ENCODE data around the gene HSD17B10. TPM values are rescaled to one million over a fixed set of nuclear protein-coding genes. Genes with fewer than 3 reads are reported as not detected.

HSD17B10 gene
- total RNA-seq, 1 experiment from 2014 or later = 108 TPM

DNA sequence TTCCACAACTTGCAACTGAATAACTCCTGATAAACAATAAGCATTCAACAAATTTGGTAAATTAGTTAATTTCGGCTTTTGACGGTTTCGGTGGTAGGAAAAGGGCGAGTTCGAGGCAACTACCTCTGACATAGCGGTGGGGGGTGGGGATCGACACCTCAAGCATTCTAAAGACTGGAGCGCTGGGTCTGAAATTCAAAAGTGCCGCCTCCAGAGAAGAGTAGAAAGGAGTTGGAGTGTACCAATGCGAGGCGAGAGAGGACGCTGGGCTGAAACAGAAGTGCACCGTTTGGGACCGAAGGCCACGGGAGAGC, 12.4 kb downstream of the HSD17B10 start:
- Mint-ChIP-seq H3K27me3 (ENCODE audit: low read depth) (no peaks in the 10 kb centered on the region), H3K9me3 (no peaks in the 10 kb centered on the region), H3K27ac (peak overlapping the region; percentile 98), H3K4me1 (peaks cover 14% of the 10 kb centered on the region), H3K36me3 (0 out of 2 replicates have a peak, but pooled peaks cover 4% of the 10 kb centered on the region), H3K4me3 (peak overlapping the region; percentile 96)
- no peak for DNase-seq (ENCODE audit: low spot score)
- ChIA-PET POLR2A (interaction anchor here (1.4 to 2.1 kb wide), 4 partner anchors 24 to 196 kb away, joined by 3 to 15 read pairs (median 8); partner anchors contain the start of gene KDM5C), CTCF (interaction anchor here (0.6 to 2.8 kb wide), 9 partner anchors 15 to 637 kb away, joined by 3 to 21 read pairs (median 7); no protein-coding TSS in a partner anchor)
- no peak for ATAC-seq
- TF ChIP-seq RELA (CRISPR knock-in tag; IDR thresholded peaks at IDR 0.05; ENCODE audit: borderline replicate concordance) = no peak
- no peak for TF ChIP-seq ZNF317 (CRISPR knock-in tag; IDR thresholded peaks at IDR 0.05; ENCODE audit: borderline replicate concordance, low read depth)
- no peak for TF ChIP-seq ZNF423 (CRISPR knock-in tag; IDR thresholded peaks at IDR 0.05)
- TF ChIP-seq NFYB (CRISPR knock-in tag; conservative IDR thresholded peaks at IDR 0.05; ENCODE audit: low read depth) = no peak
- TF ChIP-seq, protein P1, sequence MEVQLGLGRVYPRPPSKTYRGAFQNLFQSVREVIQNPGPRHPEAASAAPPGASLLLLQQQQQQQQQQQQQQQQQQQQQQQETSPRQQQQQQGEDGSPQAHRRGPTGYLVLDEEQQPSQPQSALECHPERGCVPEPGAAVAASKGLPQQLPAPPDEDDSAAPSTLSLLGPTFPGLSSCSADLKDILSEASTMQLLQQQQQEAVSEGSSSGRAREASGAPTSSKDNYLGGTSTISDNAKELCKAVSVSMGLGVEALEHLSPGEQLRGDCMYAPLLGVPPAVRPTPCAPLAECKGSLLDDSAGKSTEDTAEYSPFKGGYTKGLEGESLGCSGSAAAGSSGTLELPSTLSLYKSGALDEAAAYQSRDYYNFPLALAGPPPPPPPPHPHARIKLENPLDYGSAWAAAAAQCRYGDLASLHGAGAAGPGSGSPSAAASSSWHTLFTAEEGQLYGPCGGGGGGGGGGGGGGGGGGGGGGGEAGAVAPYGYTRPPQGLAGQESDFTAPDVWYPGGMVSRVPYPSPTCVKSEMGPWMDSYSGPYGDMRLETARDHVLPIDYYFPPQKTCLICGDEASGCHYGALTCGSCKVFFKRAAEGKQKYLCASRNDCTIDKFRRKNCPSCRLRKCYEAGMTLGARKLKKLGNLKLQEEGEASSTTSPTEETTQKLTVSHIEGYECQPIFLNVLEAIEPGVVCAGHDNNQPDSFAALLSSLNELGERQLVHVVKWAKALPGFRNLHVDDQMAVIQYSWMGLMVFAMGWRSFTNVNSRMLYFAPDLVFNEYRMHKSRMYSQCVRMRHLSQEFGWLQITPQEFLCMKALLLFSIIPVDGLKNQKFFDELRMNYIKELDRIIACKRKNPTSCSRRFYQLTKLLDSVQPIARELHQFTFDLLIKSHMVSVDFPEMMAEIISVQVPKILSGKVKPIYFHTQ (CRISPR knock-in tag; IDR thresholded peaks at IDR 0.05) = no peak
- no peak for TF ChIP-seq CREB1 (CRISPR knock-in tag; IDR thresholded peaks at IDR 0.05)
- TF ChIP-seq, protein P2, sequence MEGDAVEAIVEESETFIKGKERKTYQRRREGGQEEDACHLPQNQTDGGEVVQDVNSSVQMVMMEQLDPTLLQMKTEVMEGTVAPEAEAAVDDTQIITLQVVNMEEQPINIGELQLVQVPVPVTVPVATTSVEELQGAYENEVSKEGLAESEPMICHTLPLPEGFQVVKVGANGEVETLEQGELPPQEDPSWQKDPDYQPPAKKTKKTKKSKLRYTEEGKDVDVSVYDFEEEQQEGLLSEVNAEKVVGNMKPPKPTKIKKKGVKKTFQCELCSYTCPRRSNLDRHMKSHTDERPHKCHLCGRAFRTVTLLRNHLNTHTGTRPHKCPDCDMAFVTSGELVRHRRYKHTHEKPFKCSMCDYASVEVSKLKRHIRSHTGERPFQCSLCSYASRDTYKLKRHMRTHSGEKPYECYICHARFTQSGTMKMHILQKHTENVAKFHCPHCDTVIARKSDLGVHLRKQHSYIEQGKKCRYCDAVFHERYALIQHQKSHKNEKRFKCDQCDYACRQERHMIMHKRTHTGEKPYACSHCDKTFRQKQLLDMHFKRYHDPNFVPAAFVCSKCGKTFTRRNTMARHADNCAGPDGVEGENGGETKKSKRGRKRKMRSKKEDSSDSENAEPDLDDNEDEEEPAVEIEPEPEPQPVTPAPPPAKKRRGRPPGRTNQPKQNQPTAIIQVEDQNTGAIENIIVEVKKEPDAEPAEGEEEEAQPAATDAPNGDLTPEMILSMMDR (IDR thresholded peaks at IDR 0.05) = no peak
- TF ChIP-seq, protein P3, sequence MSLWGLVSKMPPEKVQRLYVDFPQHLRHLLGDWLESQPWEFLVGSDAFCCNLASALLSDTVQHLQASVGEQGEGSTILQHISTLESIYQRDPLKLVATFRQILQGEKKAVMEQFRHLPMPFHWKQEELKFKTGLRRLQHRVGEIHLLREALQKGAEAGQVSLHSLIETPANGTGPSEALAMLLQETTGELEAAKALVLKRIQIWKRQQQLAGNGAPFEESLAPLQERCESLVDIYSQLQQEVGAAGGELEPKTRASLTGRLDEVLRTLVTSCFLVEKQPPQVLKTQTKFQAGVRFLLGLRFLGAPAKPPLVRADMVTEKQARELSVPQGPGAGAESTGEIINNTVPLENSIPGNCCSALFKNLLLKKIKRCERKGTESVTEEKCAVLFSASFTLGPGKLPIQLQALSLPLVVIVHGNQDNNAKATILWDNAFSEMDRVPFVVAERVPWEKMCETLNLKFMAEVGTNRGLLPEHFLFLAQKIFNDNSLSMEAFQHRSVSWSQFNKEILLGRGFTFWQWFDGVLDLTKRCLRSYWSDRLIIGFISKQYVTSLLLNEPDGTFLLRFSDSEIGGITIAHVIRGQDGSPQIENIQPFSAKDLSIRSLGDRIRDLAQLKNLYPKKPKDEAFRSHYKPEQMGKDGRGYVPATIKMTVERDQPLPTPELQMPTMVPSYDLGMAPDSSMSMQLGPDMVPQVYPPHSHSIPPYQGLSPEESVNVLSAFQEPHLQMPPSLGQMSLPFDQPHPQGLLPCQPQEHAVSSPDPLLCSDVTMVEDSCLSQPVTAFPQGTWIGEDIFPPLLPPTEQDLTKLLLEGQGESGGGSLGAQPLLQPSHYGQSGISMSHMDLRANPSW (CRISPR knock-in tag; conservative IDR thresholded peaks at IDR 0.05; ENCODE audit: low read depth) = no peak
- no peak for TF ChIP-seq ZNF416 (CRISPR knock-in tag; IDR thresholded peaks at IDR 0.05)
- TF ChIP-seq, protein P4, sequence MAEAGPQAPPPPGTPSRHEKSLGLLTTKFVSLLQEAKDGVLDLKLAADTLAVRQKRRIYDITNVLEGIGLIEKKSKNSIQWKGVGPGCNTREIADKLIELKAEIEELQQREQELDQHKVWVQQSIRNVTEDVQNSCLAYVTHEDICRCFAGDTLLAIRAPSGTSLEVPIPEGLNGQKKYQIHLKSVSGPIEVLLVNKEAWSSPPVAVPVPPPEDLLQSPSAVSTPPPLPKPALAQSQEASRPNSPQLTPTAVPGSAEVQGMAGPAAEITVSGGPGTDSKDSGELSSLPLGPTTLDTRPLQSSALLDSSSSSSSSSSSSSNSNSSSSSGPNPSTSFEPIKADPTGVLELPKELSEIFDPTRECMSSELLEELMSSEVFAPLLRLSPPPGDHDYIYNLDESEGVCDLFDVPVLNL (CRISPR knock-in tag; IDR thresholded peaks at IDR 0.05; ENCODE audit: borderline replicate concordance, low read depth) = no peak
- no peak for TF ChIP-seq ZNF396 (CRISPR knock-in tag; IDR thresholded peaks at IDR 0.05; ENCODE audit: borderline replicate concordance)
- no peak for TF ChIP-seq NR2C2 (CRISPR knock-in tag; IDR thresholded peaks at IDR 0.05)
- TF ChIP-seq EMX1 (CRISPR knock-in tag; IDR thresholded peaks at IDR 0.05) = no peak
- no peak for TF ChIP-seq ZBTB21 (CRISPR knock-in tag; IDR thresholded peaks at IDR 0.05; ENCODE audit: borderline replicate concordance)
- no peak for TF ChIP-seq CBFB (CRISPR knock-in tag; IDR thresholded peaks at IDR 0.05; ENCODE audit: low read depth)
- TF ChIP-seq, protein P5, sequence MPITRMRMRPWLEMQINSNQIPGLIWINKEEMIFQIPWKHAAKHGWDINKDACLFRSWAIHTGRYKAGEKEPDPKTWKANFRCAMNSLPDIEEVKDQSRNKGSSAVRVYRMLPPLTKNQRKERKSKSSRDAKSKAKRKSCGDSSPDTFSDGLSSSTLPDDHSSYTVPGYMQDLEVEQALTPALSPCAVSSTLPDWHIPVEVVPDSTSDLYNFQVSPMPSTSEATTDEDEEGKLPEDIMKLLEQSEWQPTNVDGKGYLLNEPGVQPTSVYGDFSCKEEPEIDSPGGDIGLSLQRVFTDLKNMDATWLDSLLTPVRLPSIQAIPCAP (CRISPR knock-in tag; IDR thresholded peaks at IDR 0.05) = no peak
- TF ChIP-seq ZNF232 (CRISPR knock-in tag; IDR thresholded peaks at IDR 0.05) = no peak
- TF ChIP-seq, protein P6, sequence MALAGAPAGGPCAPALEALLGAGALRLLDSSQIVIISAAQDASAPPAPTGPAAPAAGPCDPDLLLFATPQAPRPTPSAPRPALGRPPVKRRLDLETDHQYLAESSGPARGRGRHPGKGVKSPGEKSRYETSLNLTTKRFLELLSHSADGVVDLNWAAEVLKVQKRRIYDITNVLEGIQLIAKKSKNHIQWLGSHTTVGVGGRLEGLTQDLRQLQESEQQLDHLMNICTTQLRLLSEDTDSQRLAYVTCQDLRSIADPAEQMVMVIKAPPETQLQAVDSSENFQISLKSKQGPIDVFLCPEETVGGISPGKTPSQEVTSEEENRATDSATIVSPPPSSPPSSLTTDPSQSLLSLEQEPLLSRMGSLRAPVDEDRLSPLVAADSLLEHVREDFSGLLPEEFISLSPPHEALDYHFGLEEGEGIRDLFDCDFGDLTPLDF (CRISPR knock-in tag; IDR thresholded peaks at IDR 0.05) = no peak
- TF ChIP-seq ETV6 (CRISPR knock-in tag; IDR thresholded peaks at IDR 0.05) = no peak
- no peak for TF ChIP-seq TCF7 (CRISPR knock-in tag; IDR thresholded peaks at IDR 0.05; ENCODE audit: low read depth)
